HepG2 (cell line): Measurements from ENCODE around the gene PCDHGA6. TPM values are rescaled to one million over a fixed set of nuclear protein-coding genes. Genes with fewer than 3 reads are reported as not detected.
A peak's percentile ranks its signal among the peaks of the same experiment; 100 is the strongest.

Experiments
- ATAC-seq: fragments of 200-7000 bp; cut with Tn5 transposase; 3 replicates; pipeline ENCODE4 v1.9.1; 2020; ENCODE audit warnings: mild to moderate bottlenecking, moderate library complexity
- BruUV-seq: library from RNA; stranded (reverse); fragments of 400-500 nt; replicated peaks from 2 replicates; lab custom pipeline; 2021; lab: Mats Ljungman, UMichigan
- CTCF ChIA-PET: fragments of 300-600 bp; formaldehyde crosslinking; extraction: SDS; loops from one replicate; lab custom pipeline; 2021; ENCODE audit warnings: low total read pairs, inconsistent platforms, low intra/inter-chr PET ratio; lab: Yijun Ruan, JAX
- POLR2A ChIA-PET: fragments of 350-600 bp; sonication (Branson Sonifier 250); formaldehyde crosslinking; loops from one replicate; lab custom pipeline; 2020; ENCODE audit warnings: antibody characterized with exemption, inconsistent platforms; lab: Yijun Ruan, JAX
- DNase-seq: peaks from one replicate; pipeline ENCODE4 v3.0.0-alpha.2; 2015; ENCODE audit warnings: low spot score
- FAIRE-seq: peaks from 3 replicates; lab custom pipeline; 2011; peaks lifted over from hg19 to GRCh38; lab: Jason Lieb, UNC
- H2AFZ ChIP-seq: one replicate; pipeline ENCODE4 v1.6.1; 2011; ENCODE audit warnings: low read length, inconsistent platforms
- H3K27ac ChIP-seq: fragments of 300-600 bp; 3 replicates; pipeline ENCODE4 v1.8.0; 2011; ENCODE audit warnings: mixed run types, mild to moderate bottlenecking, mixed read lengths, low read length, inconsistent platforms; ENCODE audit not compliant: insufficient read depth; ENCODE audit errors: extremely low read length
- H3K27me3 ChIP-seq, 2 experiments: fragments of 200-600 bp in 1 of 2; 2 replicates in 1 of 2; 3 replicates in 1 of 2; pipeline versions ENCODE4 v1.6.0 to v1.8.0; 2011; ENCODE audit warnings: low read length in 2 of 2, mild to moderate bottlenecking in 2 of 2, moderate library complexity in 2 of 2, inconsistent platforms in 1 of 2; ENCODE audit not compliant: insufficient read depth in 2 of 2, control insufficient read depth in 1 of 2
- H3K36me3 ChIP-seq, 2 experiments: fragments of 200-600 bp in 1 of 2; replicated peaks in 1 of 2; 2 replicates in 1 of 2; 3 replicates in 1 of 2; pipeline versions ENCODE4 v1.5.1 to v1.8.0; 2011; ENCODE audit warnings: low read length in 2 of 2, inconsistent platforms in 1 of 2; ENCODE audit not compliant: insufficient read depth in 2 of 2, control insufficient read depth in 1 of 2
- H3K4me1 ChIP-seq: 2 replicates; pipeline ENCODE4 v1.5.1; 2012; ENCODE audit warnings: low read length, inconsistent platforms; ENCODE audit not compliant: insufficient read depth
- H3K4me2 ChIP-seq: 2 replicates; pipeline ENCODE4 v1.6.0; 2011; ENCODE audit warnings: low read depth, low read length, inconsistent platforms
- H3K4me3 ChIP-seq, 3 experiments: fragments of 200-600 bp in 1 of 3; sonication (generic), shearing (Covaris generic) in 1 of 3; replicated peaks in 1 of 3; 2 replicates each; pipeline ENCODE4 v1.5.1; 2011 to 2016; ENCODE audit warnings: low read length in 3 of 3, inconsistent platforms in 2 of 3, low read depth in 2 of 3, mild to moderate bottlenecking in 2 of 3, control low read depth in 1 of 3, mixed read lengths in 1 of 3; ENCODE audit not compliant: insufficient read depth in 1 of 3
- H3K79me2 ChIP-seq: one replicate; pipeline ENCODE4 v1.6.1; 2011; ENCODE audit warnings: low read length, inconsistent platforms; ENCODE audit not compliant: insufficient read depth
- H3K9ac ChIP-seq: 2 replicates; pipeline ENCODE4 v1.6.0; 2011; ENCODE audit warnings: mild to moderate bottlenecking, low read depth, low read length, inconsistent platforms; ENCODE audit not compliant: insufficient read depth
- H3K9me3 ChIP-seq: 2 replicates; pipeline ENCODE4 v1.5.1; 2012; ENCODE audit warnings: mild to moderate bottlenecking, low read length
- H4K20me1 ChIP-seq: 2 replicates; pipeline ENCODE4 v1.6.0; 2011; ENCODE audit warnings: inconsistent platforms, mild to moderate bottlenecking, low read length, moderate library complexity; ENCODE audit not compliant: insufficient read depth
- JARID2 ChIP-seq: sonication (generic); formaldehyde crosslinking; IDR thresholded peaks from 2 replicates; pipeline ENCODE4 v1.8.1; 2023; ENCODE audit warnings: missing genetic modification reagents, inconsistent platforms; ENCODE audit not compliant: insufficient replicate concordance
- NAIF1 ChIP-seq: sonication (generic); formaldehyde crosslinking; IDR thresholded peaks from 2 replicates; pipeline ENCODE4 v1.5.0; 2020; ENCODE audit warnings: mild to moderate bottlenecking, missing genetic modification reagents, borderline replicate concordance
- STAG1 ChIP-seq: sonication (generic); formaldehyde crosslinking; IDR thresholded peaks from 2 replicates; pipeline ENCODE4 v1.4.0; 2020; ENCODE audit warnings: missing genetic modification reagents
- THAP11 ChIP-seq: IDR thresholded peaks from 2 replicates; pipeline ENCODE4 v1.6.1; 2016; ENCODE audit warnings: missing biosample characterization, missing genetic modification reagents
- ZNF30 ChIP-seq: sonication (generic); formaldehyde crosslinking; IDR thresholded peaks from 2 replicates; pipeline ENCODE4 v1.5.0; 2020; ENCODE audit warnings: mild to moderate bottlenecking, missing genetic modification reagents
- ZNF441 ChIP-seq: sonication (generic); formaldehyde crosslinking; IDR thresholded peaks from 2 replicates; pipeline ENCODE4 v1.7.0; 2021; ENCODE audit warnings: missing genetic modification reagents, borderline replicate concordance
- ZNF670 ChIP-seq: sonication (generic); formaldehyde crosslinking; IDR thresholded peaks from 2 replicates; pipeline ENCODE4 v1.8.0; 2022; ENCODE audit warnings: mild to moderate bottlenecking, missing genetic modification reagents, borderline replicate concordance
- WGBS: methylation state at CpG from one replicate; pipeline ENCODE4 v1.1.6; 2017; ENCODE audit warnings: low lambda C conversion rate; 5-methylcytosine and 5-hydroxymethylcytosine counted together
- in situ Hi-C: cut with HindIII; loops from 2 replicates; pipeline ENCODE4 v1.10.0; 2017; ENCODE audit warnings: low pct_unique_long_range_greater_than_20kb; ENCODE audit not compliant: extremely low pct_ligation_motif_present
- intact Hi-C: fragments of 100-400 bp; cut with micrococcal nuclease; formaldehyde crosslinking; loops from one replicate; pipeline ENCODE4 v1.10.0; 2022; ENCODE audit not compliant: unreplicated experiment
- polyA plus RNA-seq, 8 experiments: library from polyadenylated mRNA; depleted of rRNA in 3 of 8; stranded (reverse) in 7 of 8; unstranded in 1 of 8; fragments of >200 nt; fragmentation: Illumina TruSeq in 4 of 8; extraction: Trizol in 4 of 8; gene quantifications; 2 replicates each; pipeline versions ENCODE4 v1.2.1 to v1.2.3, GENCODE V29; 2011 to 2016; ENCODE audit warnings: low read depth in 4 of 8, missing spikeins in 1 of 8, mixed read lengths in 1 of 8; ENCODE audit not compliant: insufficient read depth in 1 of 8
- total RNA-seq, 5 experiments: library from RNA; depleted of rRNA; stranded (reverse); fragments of >200 nt; fragmentation: Illumina TruSeq; extraction: Trizol; gene quantifications; 2 replicates each; pipeline ENCODE4 v1.2.3, GENCODE V29; 2016; ENCODE audit warnings: low read depth in 1 of 5
- TF ChIP-seq, protein P1 (sequence below): fragments of 450-650 bp; IDR thresholded peaks from 2 replicates; pipeline ENCODE4 v1.6.1; 2017
- TF ChIP-seq, protein P2 (sequence below): sonication (generic); formaldehyde crosslinking; IDR thresholded peaks from 2 replicates; pipeline ENCODE4 v1.5.0; 2020; ENCODE audit warnings: missing genetic modification reagents, mild to moderate bottlenecking, borderline replicate concordance
- TF ChIP-seq, protein P3 (sequence below): sonication (generic); formaldehyde crosslinking; IDR thresholded peaks from 2 replicates; pipeline ENCODE4 v1.5.1; 2020; ENCODE audit warnings: missing genetic modification reagents, mild to moderate bottlenecking, borderline replicate concordance
- TF ChIP-seq, protein P4 (sequence below): sonication (generic); formaldehyde crosslinking; IDR thresholded peaks from 2 replicates; pipeline ENCODE4 v1.5.0; 2020; ENCODE audit warnings: mild to moderate bottlenecking, missing genetic modification reagents, moderate library complexity

Gene PCDHGA6
- total and polyA plus RNA-seq, 2 of the 13 experiments (the other 11 are each of a cell fraction or from before 2014, with no cell fraction given): 0.33 to 0.51 TPM

DNA sequence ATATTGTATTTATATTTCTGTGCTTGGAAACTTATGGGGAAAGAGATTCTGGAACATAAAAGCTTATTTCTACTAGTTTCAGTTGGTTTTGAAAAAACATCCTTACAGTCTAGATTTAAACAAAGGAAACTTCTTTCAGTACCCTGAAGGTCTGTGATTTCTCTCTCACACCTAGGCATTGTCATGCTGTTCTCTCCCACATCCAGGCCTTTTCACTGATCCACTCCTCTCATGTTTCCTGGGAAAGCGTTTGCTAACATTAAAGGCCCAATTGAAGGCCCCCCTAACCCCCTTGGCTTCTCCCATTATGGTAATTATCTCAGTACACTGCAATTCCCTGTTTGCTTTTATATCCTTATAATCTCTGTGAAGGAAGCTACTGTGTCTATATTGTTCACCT, 30.9 kb upstream of the PCDHGA6 start (continued):
- TF ChIP-seq JARID2 (CRISPR knock-in tag) (no peak), ZNF30 (CRISPR knock-in tag) (no peak), NAIF1 (no peak), ZNF670 (CRISPR knock-in tag) (no peak), ZNF441 (CRISPR knock-in tag) (no peak)
- TF ChIP-seq, protein P1, sequence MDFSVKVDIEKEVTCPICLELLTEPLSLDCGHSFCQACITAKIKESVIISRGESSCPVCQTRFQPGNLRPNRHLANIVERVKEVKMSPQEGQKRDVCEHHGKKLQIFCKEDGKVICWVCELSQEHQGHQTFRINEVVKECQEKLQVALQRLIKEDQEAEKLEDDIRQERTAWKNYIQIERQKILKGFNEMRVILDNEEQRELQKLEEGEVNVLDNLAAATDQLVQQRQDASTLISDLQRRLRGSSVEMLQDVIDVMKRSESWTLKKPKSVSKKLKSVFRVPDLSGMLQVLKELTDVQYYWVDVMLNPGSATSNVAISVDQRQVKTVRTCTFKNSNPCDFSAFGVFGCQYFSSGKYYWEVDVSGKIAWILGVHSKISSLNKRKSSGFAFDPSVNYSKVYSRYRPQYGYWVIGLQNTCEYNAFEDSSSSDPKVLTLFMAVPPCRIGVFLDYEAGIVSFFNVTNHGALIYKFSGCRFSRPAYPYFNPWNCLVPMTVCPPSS: no peak
- TF ChIP-seq, protein P2, sequence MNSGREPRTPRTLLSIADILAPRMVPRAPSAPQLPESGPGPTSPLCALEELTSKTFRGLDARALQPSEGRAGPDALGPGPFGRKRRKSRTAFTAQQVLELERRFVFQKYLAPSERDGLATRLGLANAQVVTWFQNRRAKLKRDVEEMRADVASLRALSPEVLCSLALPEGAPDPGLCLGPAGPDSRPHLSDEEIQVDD (CRISPR knock-in tag): no peak

DNA sequence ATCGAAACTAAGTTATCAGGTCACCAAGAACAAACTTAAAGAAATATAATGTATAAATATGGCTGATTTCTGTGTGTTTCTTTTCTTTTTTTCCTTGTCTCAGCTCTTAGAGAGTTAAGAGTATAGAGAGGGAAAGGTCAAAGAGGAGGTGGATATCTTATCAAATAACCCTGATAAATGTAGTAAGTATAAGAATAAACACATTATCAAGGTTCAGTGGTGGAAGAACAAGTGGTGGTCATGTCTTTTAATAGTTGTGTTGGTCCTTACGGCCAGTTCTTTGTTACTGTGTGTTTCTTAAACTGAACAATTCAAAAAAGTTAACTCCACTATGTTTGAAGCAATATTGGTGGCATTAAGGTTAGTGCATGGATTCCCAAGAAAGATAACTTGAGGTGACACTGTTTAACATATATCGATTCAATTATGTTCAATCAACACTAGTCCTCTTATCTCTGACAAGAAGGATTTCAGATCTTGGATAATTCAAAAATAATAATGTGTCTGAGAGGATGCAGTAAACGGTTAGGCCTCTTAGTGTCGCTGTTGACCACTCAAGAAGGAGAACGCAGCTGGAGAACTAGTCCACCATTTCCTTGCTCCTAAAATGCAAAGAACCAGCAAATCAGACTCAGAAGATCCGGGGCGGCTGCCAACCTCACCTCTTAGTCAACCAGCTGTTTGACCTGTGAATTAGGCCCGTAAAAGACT, 30.3 kb upstream of the PCDHGA6 start, which contains the start of gene PCDHGA3:
Gene PCDHGA3 (plus strand): TSS at position 588 of the 711 bp plus-strand sequence. CDS start 205 bp downstream, outside the sequence.
- H3K27ac ChIP-seq: no peak within 1 kb of the TSS
- no peaks in the 10 kb centered on the region for H4K20me1 ChIP-seq
- H3K4me2 ChIP-seq: no peak within 1 kb of the TSS
- no peak within 1 kb of the TSS for H2AFZ ChIP-seq
- H3K27me3 ChIP-seq: no peaks in the 10 kb centered on the region
- TF ChIP-seq THAP11 (CRISPR knock-in tag): no peak
- TF ChIP-seq STAG1: peak; percentile 21; the same call in 1 of the 2 replicates
- TF ChIP-seq, protein P3, sequence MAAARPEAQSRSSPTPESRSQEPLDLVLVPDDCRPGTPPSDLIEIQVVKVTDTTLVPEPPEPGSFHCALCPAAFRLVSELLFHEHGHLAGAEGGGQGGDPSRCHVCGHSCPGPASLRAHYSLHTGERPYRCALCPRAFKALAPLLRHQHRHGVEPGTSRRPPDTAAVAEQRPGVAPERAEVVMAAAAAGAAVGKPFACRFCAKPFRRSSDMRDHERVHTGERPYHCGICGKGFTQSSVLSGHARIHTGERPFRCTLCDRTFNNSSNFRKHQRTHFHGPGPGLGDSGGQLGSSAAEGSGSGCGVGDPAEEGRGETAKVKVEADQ (CRISPR knock-in tag): no peak
- TF ChIP-seq, protein P4, sequence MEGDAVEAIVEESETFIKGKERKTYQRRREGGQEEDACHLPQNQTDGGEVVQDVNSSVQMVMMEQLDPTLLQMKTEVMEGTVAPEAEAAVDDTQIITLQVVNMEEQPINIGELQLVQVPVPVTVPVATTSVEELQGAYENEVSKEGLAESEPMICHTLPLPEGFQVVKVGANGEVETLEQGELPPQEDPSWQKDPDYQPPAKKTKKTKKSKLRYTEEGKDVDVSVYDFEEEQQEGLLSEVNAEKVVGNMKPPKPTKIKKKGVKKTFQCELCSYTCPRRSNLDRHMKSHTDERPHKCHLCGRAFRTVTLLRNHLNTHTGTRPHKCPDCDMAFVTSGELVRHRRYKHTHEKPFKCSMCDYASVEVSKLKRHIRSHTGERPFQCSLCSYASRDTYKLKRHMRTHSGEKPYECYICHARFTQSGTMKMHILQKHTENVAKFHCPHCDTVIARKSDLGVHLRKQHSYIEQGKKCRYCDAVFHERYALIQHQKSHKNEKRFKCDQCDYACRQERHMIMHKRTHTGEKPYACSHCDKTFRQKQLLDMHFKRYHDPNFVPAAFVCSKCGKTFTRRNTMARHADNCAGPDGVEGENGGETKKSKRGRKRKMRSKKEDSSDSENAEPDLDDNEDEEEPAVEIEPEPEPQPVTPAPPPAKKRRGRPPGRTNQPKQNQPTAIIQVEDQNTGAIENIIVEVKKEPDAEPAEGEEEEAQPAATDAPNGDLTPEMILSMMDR (CRISPR knock-in tag): peak; percentile 45
- no peak within 1 kb of the TSS for H3K9ac ChIP-seq
- H3K4me1 ChIP-seq: no peaks in the 10 kb centered on the region
- no peaks in the 10 kb centered on the region for H3K79me2 ChIP-seq
- intact Hi-C loops (no loop called here), in situ Hi-C loops (no loop called here)
- ChIA-PET POLR2A (no interaction called here), CTCF (interaction anchor here (0.9 kb wide), 1 partner anchor 217 kb away, joined by 3 read pairs; no protein-coding TSS in a partner anchor)
- no peak for FAIRE-seq
- BruUV-seq: no TSS peak
- H3K4me3 ChIP-seq: no peak within 1 kb of the TSS
- 10% methylated on average over 9 of the region's 9 CpGs for WGBS
- no peak for ATAC-seq
- H3K9me3 ChIP-seq: peaks cover 29% of the 10 kb centered on the region
- DNase-seq: no peak
- no peaks in the 10 kb centered on the region for H3K36me3 ChIP-seq
